GM23248 (cell line): ENCODE measurements around the gene CCDC158.

Experiments used
- EZH2 ChIP-seq: fragments of 200-600 bp; sonication (generic); IDR thresholded peaks from 2 replicates; pipeline ENCODE4 v1.6.1; 2018; ENCODE audit warnings: antibody characterized with exemption, mild to moderate bottlenecking; ENCODE audit not compliant: insufficient read depth, poor library complexity, severe bottlenecking
- EZH2phosphoT487 ChIP-seq: fragments of 200-600 bp; sonication (generic); IDR thresholded peaks from 2 replicates; pipeline ENCODE4 v1.6.1; 2018; ENCODE audit warnings: antibody characterized with exemption, moderate library complexity, mild to moderate bottlenecking, low read depth; ENCODE audit not compliant: insufficient read depth

- TF ChIP-seq EZH2phosphoT487 (no peak), EZH2 (no peak)
These were observed 45.2 kb downstream of the CCDC158 start for GRCh38 chr4:76375703-76376102.
